H9 (cell line): ENCODE measurements around the gene MID1. TPM values are rescaled to one million over a fixed set of nuclear protein-coding genes. Genes with fewer than 3 reads are reported as not detected.

Experiments used
- DNase-seq: peaks from one replicate; pipeline ENCODE4 v3.0.0-alpha.2; 2017
- H2AFZ ChIP-seq: one replicate; pipeline ENCODE4 v1.6.1; 2013; ENCODE audit warnings: mild to moderate bottlenecking, low read length, control low read depth, moderate library complexity
- H2AK5ac ChIP-seq: 2 replicates; pipeline ENCODE4 v1.6.1; 2013; ENCODE audit warnings: low read length, control low read depth, mixed read lengths; ENCODE audit not compliant: insufficient read length
- H2BK120ac ChIP-seq: one replicate; pipeline ENCODE4 v1.6.1; 2013; ENCODE audit warnings: low read depth, mild to moderate bottlenecking, low read length, control low read depth, inconsistent platforms; ENCODE audit not compliant: poor library complexity, severe bottlenecking
- H2BK12ac ChIP-seq: 2 replicates; pipeline ENCODE4 v1.6.1; 2013; ENCODE audit warnings: low read length, control low read depth, mixed read lengths, low read depth; ENCODE audit not compliant: insufficient read length
- H2BK15ac ChIP-seq: 2 replicates; pipeline ENCODE4 v1.6.1; 2013; ENCODE audit warnings: low read depth, low read length, control low read depth
- H2BK20ac ChIP-seq: one replicate; pipeline ENCODE4 v1.6.1; 2013; ENCODE audit warnings: low read depth, mild to moderate bottlenecking, low read length, control low read depth, inconsistent platforms; ENCODE audit not compliant: poor library complexity, severe bottlenecking
- H2BK5ac ChIP-seq: 2 replicates; pipeline ENCODE4 v1.6.1; 2013; ENCODE audit warnings: low read length, control low read depth, mixed read lengths; ENCODE audit not compliant: insufficient read length
- H3K14ac ChIP-seq: 2 replicates; pipeline ENCODE4 v1.6.1; 2013; ENCODE audit warnings: low read length, control low read depth; ENCODE audit not compliant: insufficient read depth
- H3K18ac ChIP-seq: 2 replicates; pipeline ENCODE4 v1.6.1; 2013; ENCODE audit warnings: low read depth, mild to moderate bottlenecking, mixed read lengths, low read length, control low read depth; ENCODE audit not compliant: insufficient read length
- H3K23ac ChIP-seq: 2 replicates; pipeline ENCODE4 v1.6.1; 2013; ENCODE audit warnings: low read length, control low read depth, mixed read lengths, low read depth; ENCODE audit not compliant: insufficient read length
- H3K23me2 ChIP-seq: 2 replicates; pipeline ENCODE4 v1.6.1; 2013; ENCODE audit warnings: low read depth, mild to moderate bottlenecking, mixed read lengths, low read length, control low read depth; ENCODE audit not compliant: insufficient read length, poor library complexity, severe bottlenecking
- H3K27ac ChIP-seq: 2 replicates; pipeline ENCODE4 v1.5.1; 2013; ENCODE audit warnings: low read length, control low read depth, mixed read lengths, low read depth; ENCODE audit not compliant: insufficient read length
- H3K27me3 ChIP-seq: 2 replicates; pipeline ENCODE4 v1.6.1; 2013; ENCODE audit warnings: low read length, control low read depth, inconsistent platforms; ENCODE audit not compliant: insufficient read depth
- H3K4ac ChIP-seq: 2 replicates; pipeline ENCODE4 v1.6.1; 2013; ENCODE audit warnings: low read depth, mild to moderate bottlenecking, control low read depth, inconsistent platforms, low read length, moderate library complexity
- H3K4me1 ChIP-seq: 2 replicates; pipeline ENCODE4 v1.6.1; 2013; ENCODE audit warnings: low read length, control low read depth, inconsistent platforms; ENCODE audit not compliant: insufficient read depth
- H3K4me2 ChIP-seq: 2 replicates; pipeline ENCODE4 v1.6.1; 2013; ENCODE audit warnings: low read length, control low read depth, mixed read lengths; ENCODE audit not compliant: insufficient read length, insufficient read depth
- H3K56ac ChIP-seq: 2 replicates; pipeline ENCODE4 v1.6.1; 2013; ENCODE audit warnings: low read depth, mild to moderate bottlenecking, mixed read lengths, low read length, control low read depth; ENCODE audit not compliant: insufficient read length
- H3K79me1 ChIP-seq: 2 replicates; pipeline ENCODE4 v1.6.1; 2013; ENCODE audit warnings: low read depth, mild to moderate bottlenecking, moderate library complexity, low read length, control low read depth, inconsistent platforms; ENCODE audit not compliant: insufficient read depth, poor library complexity, severe bottlenecking
- H3K79me2 ChIP-seq: 2 replicates; pipeline ENCODE4 v1.6.1; 2013; ENCODE audit warnings: low read length, control low read depth, inconsistent platforms; ENCODE audit not compliant: insufficient read depth
- H3K9ac ChIP-seq: 2 replicates; pipeline ENCODE4 v1.6.1; 2013; ENCODE audit warnings: low read length, control low read depth, mixed read lengths; ENCODE audit not compliant: insufficient read length; ENCODE audit errors: extremely low read depth
- H3K9me3 ChIP-seq: one replicate; pipeline ENCODE4 v1.6.1; 2013; ENCODE audit warnings: low read depth, low read length, inconsistent platforms; ENCODE audit not compliant: control insufficient read depth
- H3T11ph ChIP-seq: one replicate; pipeline ENCODE4 v1.6.1; 2013; ENCODE audit warnings: mild to moderate bottlenecking, low read length, control low read depth, inconsistent platforms
- H4K20me1 ChIP-seq: one replicate; pipeline ENCODE4 v1.6.1; 2013; ENCODE audit not compliant: control insufficient read depth, insufficient read length, insufficient read depth
- H4K5ac ChIP-seq: 2 replicates; pipeline ENCODE4 v1.6.1; 2013; ENCODE audit warnings: low read depth, mild to moderate bottlenecking, mixed read lengths, low read length, control low read depth; ENCODE audit not compliant: insufficient read length
- H4K8ac ChIP-seq: replicated peaks from 2 replicates; pipeline ENCODE4 v1.6.1; 2013; ENCODE audit warnings: low read length, control low read depth, mixed read lengths, low read depth; ENCODE audit not compliant: insufficient read length
- H4K91ac ChIP-seq: 2 replicates; pipeline ENCODE4 v1.6.1; 2013; ENCODE audit warnings: low read depth, mild to moderate bottlenecking, moderate library complexity, mixed read lengths, low read length, control low read depth; ENCODE audit not compliant: insufficient read length
- H3K27ac Mint-ChIP-seq, 3 experiments: 2 replicates in 2 of 3; 3 replicates in 1 of 3; pipeline ENCODE4 v1.8.0; 2020 to 2021; ENCODE audit warnings: mixed read lengths in 3 of 3, mild to moderate bottlenecking in 1 of 3, moderate library complexity in 1 of 3
- H3K27me3 Mint-ChIP-seq: 2 replicates; pipeline ENCODE4 v1.8.0; 2021; ENCODE audit warnings: low read depth, mild to moderate bottlenecking, moderate library complexity, mixed read lengths
- H3K36me3 Mint-ChIP-seq, 3 experiments: 2 replicates in 2 of 3; 3 replicates in 1 of 3; pipeline ENCODE4 v1.8.0; 2020 to 2021; ENCODE audit warnings: low read depth in 3 of 3, mixed read lengths in 3 of 3; ENCODE audit not compliant: insufficient read depth in 1 of 3
- H3K4me1 Mint-ChIP-seq, 2 experiments: 2 replicates each; pipeline ENCODE4 v1.8.0; 2020; ENCODE audit warnings: mixed read lengths in 2 of 2
- H3K4me3 Mint-ChIP-seq, 2 experiments: 2 replicates in 1 of 2; 3 replicates in 1 of 2; pipeline ENCODE4 v1.8.0; 2020 to 2021; ENCODE audit warnings: mild to moderate bottlenecking in 2 of 2, mixed read lengths in 2 of 2, moderate library complexity in 1 of 2
- H3K9me3 Mint-ChIP-seq, 2 experiments: 2 replicates in 1 of 2; 3 replicates in 1 of 2; pipeline ENCODE4 v1.8.0; 2020; ENCODE audit warnings: mild to moderate bottlenecking in 2 of 2, mixed read lengths in 2 of 2, moderate library complexity in 1 of 2
- WGBS: extraction: QIAGEN DNeasy Blood & Tissue Kit; methylation state at CpG from one replicate; pipeline ENCODE4 v1.1.7; 2013; ENCODE audit warnings: missing lambda C conversion rate, low lambda C conversion rate, mixed read lengths; ENCODE audit not compliant: insufficient read length; ENCODE audit errors: extremely low coverage; 5-methylcytosine and 5-hydroxymethylcytosine counted together
- total RNA-seq: library from RNA; stranded (reverse); gene quantifications from 2 replicates; pipeline ENCODE4 v1.2.1, GENCODE V29; 2021
- TF ChIP-seq, protein P1 (sequence below): fragments of 200-600 bp; sonication (generic); conservative IDR thresholded peaks from 3 replicates; pipeline ENCODE4 v1.8.0; 2021; ENCODE audit warnings: antibody characterized with exemption, mild to moderate bottlenecking

MID1 gene
- total RNA-seq, 1 experiment from 2014 or later, result 32.9 TPM

DNA sequence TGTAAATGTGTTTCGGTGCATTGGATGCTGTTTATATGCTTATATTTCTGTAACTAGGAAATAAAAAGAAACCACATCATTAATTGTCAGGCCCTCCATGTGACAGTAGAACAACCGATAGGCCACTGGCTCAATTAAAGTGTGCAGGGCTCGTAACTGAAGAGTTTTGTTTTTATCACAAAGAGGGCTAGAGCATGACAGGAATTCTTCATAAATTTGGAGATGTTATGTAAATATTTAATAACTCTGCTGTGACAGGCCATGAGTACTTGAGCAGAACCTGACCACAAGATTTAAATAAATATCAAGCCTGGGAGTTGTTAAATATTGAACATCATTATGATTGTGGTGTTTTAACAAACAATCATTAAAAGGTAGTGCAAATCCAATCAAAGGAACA, 55.9 kb downstream of the MID1 start:
- no peak overlapping the region for H3K14ac ChIP-seq
- no peaks in the 10 kb centered on the region for H4K20me1 ChIP-seq
- no peak overlapping the region for H2BK20ac ChIP-seq
- H3T11ph ChIP-seq, result no peak overlapping the region
- H3K4me2 ChIP-seq, result no peak overlapping the region
- H3K4ac ChIP-seq, result no peak overlapping the region
- H3K27me3 ChIP-seq, result no peaks in the 10 kb centered on the region
- Mint-ChIP-seq H3K4me3 (no peak overlapping the region), H3K27ac (no peak overlapping the region), H3K36me3 (peaks cover 15 to 45% (median 28%) of the 10 kb centered on the region in 3 experiments), H3K4me1 (peaks cover 22 to 29% of the 10 kb centered on the region in 2 experiments), H3K27me3 (no peaks in the 10 kb centered on the region), H3K9me3 (peaks cover 41% of the 10 kb centered on the region in 2 experiments)
- H3K56ac ChIP-seq, result no peak overlapping the region
- no peak overlapping the region for H4K8ac ChIP-seq
- peaks cover 17% of the 10 kb centered on the region; the same call in 1 of the 2 replicates for H3K79me2 ChIP-seq
- no peak overlapping the region for H2BK15ac ChIP-seq
- H2BK5ac ChIP-seq, result no peak overlapping the region
- H4K91ac ChIP-seq, result no peak overlapping the region
- no CpG with 5 or more reads among the region's 3 CpGs for WGBS
- H2AFZ ChIP-seq, result no peak overlapping the region
- no peak overlapping the region for H3K27ac ChIP-seq
- H4K5ac ChIP-seq, result no peak overlapping the region
- no peaks in the 10 kb centered on the region for H3K79me1 ChIP-seq
- H3K18ac ChIP-seq, result no peak overlapping the region
- TF ChIP-seq, protein P1, sequence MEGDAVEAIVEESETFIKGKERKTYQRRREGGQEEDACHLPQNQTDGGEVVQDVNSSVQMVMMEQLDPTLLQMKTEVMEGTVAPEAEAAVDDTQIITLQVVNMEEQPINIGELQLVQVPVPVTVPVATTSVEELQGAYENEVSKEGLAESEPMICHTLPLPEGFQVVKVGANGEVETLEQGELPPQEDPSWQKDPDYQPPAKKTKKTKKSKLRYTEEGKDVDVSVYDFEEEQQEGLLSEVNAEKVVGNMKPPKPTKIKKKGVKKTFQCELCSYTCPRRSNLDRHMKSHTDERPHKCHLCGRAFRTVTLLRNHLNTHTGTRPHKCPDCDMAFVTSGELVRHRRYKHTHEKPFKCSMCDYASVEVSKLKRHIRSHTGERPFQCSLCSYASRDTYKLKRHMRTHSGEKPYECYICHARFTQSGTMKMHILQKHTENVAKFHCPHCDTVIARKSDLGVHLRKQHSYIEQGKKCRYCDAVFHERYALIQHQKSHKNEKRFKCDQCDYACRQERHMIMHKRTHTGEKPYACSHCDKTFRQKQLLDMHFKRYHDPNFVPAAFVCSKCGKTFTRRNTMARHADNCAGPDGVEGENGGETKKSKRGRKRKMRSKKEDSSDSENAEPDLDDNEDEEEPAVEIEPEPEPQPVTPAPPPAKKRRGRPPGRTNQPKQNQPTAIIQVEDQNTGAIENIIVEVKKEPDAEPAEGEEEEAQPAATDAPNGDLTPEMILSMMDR, result no peak
- no peak overlapping the region for H2BK12ac ChIP-seq
- H3K9ac ChIP-seq, result no peak overlapping the region
- no peaks in the 10 kb centered on the region for H3K9me3 ChIP-seq
- no peak overlapping the region for H2BK120ac ChIP-seq
- DNase-seq, result no peak
- H2AK5ac ChIP-seq, result no peak overlapping the region
- no peaks in the 10 kb centered on the region for H3K23me2 ChIP-seq
- H3K4me1 ChIP-seq, result peaks cover 5% of the 10 kb centered on the region; the same call in 1 of the 2 replicates
- H3K23ac ChIP-seq, result no peak overlapping the region
